ENCODE data around the gene FIBP.

- TF ChIP-seq, protein P1, sequence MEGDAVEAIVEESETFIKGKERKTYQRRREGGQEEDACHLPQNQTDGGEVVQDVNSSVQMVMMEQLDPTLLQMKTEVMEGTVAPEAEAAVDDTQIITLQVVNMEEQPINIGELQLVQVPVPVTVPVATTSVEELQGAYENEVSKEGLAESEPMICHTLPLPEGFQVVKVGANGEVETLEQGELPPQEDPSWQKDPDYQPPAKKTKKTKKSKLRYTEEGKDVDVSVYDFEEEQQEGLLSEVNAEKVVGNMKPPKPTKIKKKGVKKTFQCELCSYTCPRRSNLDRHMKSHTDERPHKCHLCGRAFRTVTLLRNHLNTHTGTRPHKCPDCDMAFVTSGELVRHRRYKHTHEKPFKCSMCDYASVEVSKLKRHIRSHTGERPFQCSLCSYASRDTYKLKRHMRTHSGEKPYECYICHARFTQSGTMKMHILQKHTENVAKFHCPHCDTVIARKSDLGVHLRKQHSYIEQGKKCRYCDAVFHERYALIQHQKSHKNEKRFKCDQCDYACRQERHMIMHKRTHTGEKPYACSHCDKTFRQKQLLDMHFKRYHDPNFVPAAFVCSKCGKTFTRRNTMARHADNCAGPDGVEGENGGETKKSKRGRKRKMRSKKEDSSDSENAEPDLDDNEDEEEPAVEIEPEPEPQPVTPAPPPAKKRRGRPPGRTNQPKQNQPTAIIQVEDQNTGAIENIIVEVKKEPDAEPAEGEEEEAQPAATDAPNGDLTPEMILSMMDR (IDR thresholded peaks at IDR 0.05), result no peak
- TF ChIP-seq EP300 (IDR thresholded peaks at IDR 0.05) (no peak), POLR2AphosphoS5 (IDR thresholded peaks at IDR 0.05) (peak; percentile 65 to 72), POLR2A (IDR thresholded peaks at IDR 0.05; ENCODE audit: low read depth) (no peak)
Measured at GRCh38 chr11:65899356-65900124, 11.3 kb upstream of the FIBP start.
